Spleen (tissue), 11 donors: ENCODE data around the gene TSPAN15. TPM values are rescaled to one million over a fixed set of nuclear protein-coding genes. Genes with fewer than 3 reads are reported as not detected.

Source experiments
- DNase-seq: peaks from one replicate; pipeline ENCODE4 v3.0.0-alpha.2; 2020
- H3K27ac ChIP-seq, 8 donors: fragments of 200-600 bp; sonication (generic) in 7 of 8; 1 replicate in 4 of 8; 2 replicates in 4 of 8; pipeline versions ENCODE4 v1.5.0 to v1.8.0; 2016 to 2021; ENCODE audit warnings: inconsistent platforms in 4 of 8, mild to moderate bottlenecking in 4 of 8, moderate library complexity in 1 of 8
- H3K27me3 ChIP-seq, 7 donors: fragments of 200-600 bp; sonication (generic) in 6 of 7; replicated peaks in 1 of 7; 1 replicate in 4 of 7; 2 replicates in 3 of 7; pipeline versions ENCODE4 v1.5.0 to v1.8.0; 2016 to 2021; ENCODE audit warnings: inconsistent platforms in 3 of 7, mild to moderate bottlenecking in 1 of 7
- H3K36me3 ChIP-seq, 6 donors: fragments of 200-600 bp; sonication (generic) in 5 of 6; 1 replicate in 4 of 6; 2 replicates in 2 of 6; pipeline versions ENCODE4 v1.5.0 to v1.8.0; 2016 to 2021; ENCODE audit warnings: inconsistent platforms in 2 of 6
- H3K4me1 ChIP-seq, 6 donors: fragments of 200-600 bp; sonication (generic) in 5 of 6; 1 replicate in 3 of 6; 2 replicates in 3 of 6; pipeline versions ENCODE4 v1.5.0 to v1.8.0; 2016 to 2021; ENCODE audit warnings: inconsistent platforms in 3 of 6
- H3K4me3 ChIP-seq, 8 donors: fragments of 200-600 bp; sonication (generic) in 7 of 8; 1 replicate in 4 of 8; 2 replicates in 4 of 8; pipeline versions ENCODE4 v1.5.0 to v1.8.0; 2016 to 2021; ENCODE audit warnings: inconsistent platforms in 4 of 8, mild to moderate bottlenecking in 4 of 8, moderate library complexity in 2 of 8
- H3K9me3 ChIP-seq, 8 donors: fragments of 200-600 bp; sonication (generic) in 7 of 8; 1 replicate in 4 of 8; 2 replicates in 4 of 8; pipeline versions ENCODE4 v1.5.0 to v1.8.0; 2016 to 2021; ENCODE audit warnings: inconsistent platforms in 4 of 8
- CTCF ChIP-seq, 11 experiments: fragments of 200-600 bp in 7 of 11; fragments of 450-650 bp in 4 of 11; sonication (generic) in 4 of 11; IDR thresholded peaks in 8 of 11; conservative IDR thresholded peaks in 3 of 11; 1 replicate in 7 of 11; 2 replicates in 4 of 11; pipeline versions ENCODE4 v1.4.0 to v1.8.0; 2016 to 2021; ENCODE audit warnings: antibody characterized with exemption in 11 of 11, inconsistent platforms in 4 of 11, mild to moderate bottlenecking in 1 of 11
- POLR2A ChIP-seq, 3 donors: fragments of 450-650 bp; IDR thresholded peaks; one replicate each; pipeline ENCODE4 v1.5.1; 2017; ENCODE audit warnings: antibody characterized with exemption in 3 of 3, mild to moderate bottlenecking in 1 of 3
- POLR2AphosphoS5 ChIP-seq, 3 donors: sonication (generic); formaldehyde crosslinking; IDR thresholded peaks; one replicate each; pipeline ENCODE4 v1.5.1; 2017; ENCODE audit warnings: antibody characterized with exemption in 3 of 3
- WGBS, 5 donors: extraction: QIAGEN DNeasy Blood & Tissue Kit in 3 of 5; methylation state at CpG; one replicate each; pipeline versions ENCODE4 v1.1.5 to v1.1.7; 2013 to 2018; 5-methylcytosine and 5-hydroxymethylcytosine counted together
- intact Hi-C: fragments of 100-400 bp; cut with DNase I; formaldehyde crosslinking; loops from one replicate; pipeline ENCODE4 v1.15.0; 2023; ENCODE audit warnings: low total_unique reads
- polyA plus RNA-seq, 3 donors: library from polyadenylated mRNA; stranded (reverse); fragments of 200-250 nt; gene quantifications; one replicate each; pipeline ENCODE4 v1.2.1, GENCODE V29; 2013
- total RNA-seq, 7 donors: library from RNA; depleted of rRNA in 3 of 7; stranded (reverse); fragments of >200 nt in 3 of 7; fragmentation: NEBNext Ultra II Directional in 4 of 7; extraction: Animal tissue kit (Norgen Biotek cat#: 25700) in 4 of 7; gene quantifications; one replicate each; pipeline versions ENCODE4 v1.1.0 to v1.2.1, GENCODE V29; 2016 to 2021
- donor health status: healthy with polysubstance abuse.
- donor health status: DM: no; HTN: no; CAD: no; lungs with moderate emphysema.
- donor health status: DM: no; HTN: no; CAD: no.
- donor health status: Bipolar disorder and iron deficiency.
- donor health status: healthy.
- donor health status: DM: no; HTN: no; CAD: no.
- donor health status: DM: yes; HTN: yes; CAD: no.

The TSPAN15 gene
- total and polyA plus RNA-seq, 10 donors, result 13.5 to 68.4 (median 41.3) TPM

GRCh38 chr10:69434169-69434568 lies 17.1 kb upstream of the TSPAN15 start:
- Histone ChIP-seq H3K27me3 (no peaks in the 10 kb centered on the region), H3K36me3 (no peaks in the 10 kb centered on the region), H3K27ac (no peak overlapping the region), H3K9me3 (no peaks in the 10 kb centered on the region), H3K4me1 (peaks cover 0 to 12% (median 4%) of the 10 kb centered on the region in 6 donors), H3K4me3 (no peak overlapping the region)
- intact Hi-C loops, result no loop called here
- no peak for DNase-seq
- WGBS, 5 donors, result 70 to 87% (median 75%) methylated on average over 2 of the region's 2 CpGs
- no peak for TF ChIP-seq CTCF (IDR thresholded peaks at IDR 0.05 in 8 of 11, conservative IDR thresholded peaks at IDR 0.05 in 3 of 11)
- TF ChIP-seq POLR2AphosphoS5 (IDR thresholded peaks at IDR 0.05), result no peak
- no peak for TF ChIP-seq POLR2A (IDR thresholded peaks at IDR 0.05)

GRCh38 chr10:69434926-69435325 lies 16.3 kb upstream of the TSPAN15 start:
- no peak overlapping the region for H3K27ac ChIP-seq
- intact Hi-C loops, result no loop called here
- H3K27me3 ChIP-seq, result no peaks in the 10 kb centered on the region
- H3K9me3 ChIP-seq, result no peaks in the 10 kb centered on the region
- H3K4me1 ChIP-seq, result peaks cover 0 to 19% (median 7%) of the 10 kb centered on the region in 6 donors
- DNase-seq, result peak; percentile 62
- no peak for TF ChIP-seq POLR2A (IDR thresholded peaks at IDR 0.05)
- TF ChIP-seq POLR2AphosphoS5 (IDR thresholded peaks at IDR 0.05), result no peak
- TF ChIP-seq CTCF (IDR thresholded peaks at IDR 0.05 in 8 of 11, conservative IDR thresholded peaks at IDR 0.05 in 3 of 11), result no peak
- WGBS, 5 donors, result 97 to 98% (median 97%) methylated on average over 10 to 11 of the region's 11 CpGs
- no peak overlapping the region for H3K4me3 ChIP-seq
- H3K36me3 ChIP-seq, result no peaks in the 10 kb centered on the region

GRCh38 chr10:69435966-69436520 lies 15.2 kb upstream of the TSPAN15 start:
- intact Hi-C loops, result no loop called here
- Histone ChIP-seq H3K27me3 (no peaks in the 10 kb centered on the region), H3K9me3 (no peaks in the 10 kb centered on the region), H3K27ac (no peak overlapping the region), H3K4me3 (no peak overlapping the region), H3K36me3 (no peaks in the 10 kb centered on the region), H3K4me1 (peaks cover 0 to 22% (median 7%) of the 10 kb centered on the region in 6 donors)
- no peak for TF ChIP-seq POLR2A (IDR thresholded peaks at IDR 0.05)
- TF ChIP-seq POLR2AphosphoS5 (IDR thresholded peaks at IDR 0.05), result no peak
- TF ChIP-seq CTCF (IDR thresholded peaks at IDR 0.05 in 8 of 11, conservative IDR thresholded peaks at IDR 0.05 in 3 of 11), result no peak
- WGBS, 5 donors, result 90 to 95% (median 91%) methylated on average over 8 to 14 of the region's 14 CpGs
- DNase-seq, result peak; percentile 46

GRCh38 chr10:69437321-69438259 lies 13.7 kb upstream of the TSPAN15 start:
- intact Hi-C loops, result no loop called here
- TF ChIP-seq CTCF (IDR thresholded peaks at IDR 0.05 in 8 of 11, conservative IDR thresholded peaks at IDR 0.05 in 3 of 11) (no peak), POLR2AphosphoS5 (IDR thresholded peaks at IDR 0.05) (no peak), POLR2A (IDR thresholded peaks at IDR 0.05) (no peak)
- Histone ChIP-seq H3K9me3 (no peaks in the 10 kb centered on the region), H3K36me3 (no peaks in the 10 kb centered on the region), H3K4me1 (peaks cover 0 to 22% (median 7%) of the 10 kb centered on the region in 6 donors), H3K27ac (no peak overlapping the region), H3K4me3 (no peak overlapping the region), H3K27me3 (no peaks in the 10 kb centered on the region)
- WGBS, 5 donors, result 86 to 93% (median 91%) methylated on average over 13 of the region's 13 CpGs
- DNase-seq, result peak; percentile 43
